ENCODE data around the gene LRRC7. TPM values are rescaled to one million over a fixed set of nuclear protein-coding genes. Genes with fewer than 3 reads are reported as not detected.

Gene LRRC7
- total and polyA plus RNA-seq, 8 donors: 3.4 to 5.9 (median 5.1) TPM; not detected in 2

DNA sequence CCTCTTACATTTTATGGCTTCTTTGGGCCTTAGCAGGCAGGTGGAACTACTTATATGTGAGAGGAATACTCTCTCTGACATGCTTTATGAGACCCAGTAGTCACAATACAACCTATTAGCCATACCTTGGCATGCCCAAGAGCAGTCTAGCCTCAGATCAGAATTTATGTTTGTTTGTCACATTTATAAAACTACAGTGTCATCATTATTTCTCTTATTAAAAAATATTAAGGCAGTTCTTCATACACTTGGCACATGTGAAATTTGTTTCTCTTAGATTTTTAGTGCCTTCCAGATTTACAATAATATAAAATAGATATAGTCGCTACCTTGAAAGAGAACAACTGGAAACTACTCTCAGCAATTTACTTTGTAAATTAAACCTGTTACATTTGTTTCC lies 519.2 kb downstream of the LRRC7 start:
- Histone ChIP-seq H3K27ac (no peak overlapping the region), H3K27me3 (no peaks in the 10 kb centered on the region), H3K9me3 (no peaks in the 10 kb centered on the region), H3K36me3 (no peaks in the 10 kb centered on the region), H3K4me1 (no peaks in the 10 kb centered on the region), H3K4me3 (no peak overlapping the region)
- DNase-seq: no peak
- TF ChIP-seq, protein P1, sequence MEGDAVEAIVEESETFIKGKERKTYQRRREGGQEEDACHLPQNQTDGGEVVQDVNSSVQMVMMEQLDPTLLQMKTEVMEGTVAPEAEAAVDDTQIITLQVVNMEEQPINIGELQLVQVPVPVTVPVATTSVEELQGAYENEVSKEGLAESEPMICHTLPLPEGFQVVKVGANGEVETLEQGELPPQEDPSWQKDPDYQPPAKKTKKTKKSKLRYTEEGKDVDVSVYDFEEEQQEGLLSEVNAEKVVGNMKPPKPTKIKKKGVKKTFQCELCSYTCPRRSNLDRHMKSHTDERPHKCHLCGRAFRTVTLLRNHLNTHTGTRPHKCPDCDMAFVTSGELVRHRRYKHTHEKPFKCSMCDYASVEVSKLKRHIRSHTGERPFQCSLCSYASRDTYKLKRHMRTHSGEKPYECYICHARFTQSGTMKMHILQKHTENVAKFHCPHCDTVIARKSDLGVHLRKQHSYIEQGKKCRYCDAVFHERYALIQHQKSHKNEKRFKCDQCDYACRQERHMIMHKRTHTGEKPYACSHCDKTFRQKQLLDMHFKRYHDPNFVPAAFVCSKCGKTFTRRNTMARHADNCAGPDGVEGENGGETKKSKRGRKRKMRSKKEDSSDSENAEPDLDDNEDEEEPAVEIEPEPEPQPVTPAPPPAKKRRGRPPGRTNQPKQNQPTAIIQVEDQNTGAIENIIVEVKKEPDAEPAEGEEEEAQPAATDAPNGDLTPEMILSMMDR (IDR thresholded peaks at IDR 0.05): no peak
- no peak for ATAC-seq
- intact Hi-C loops (cut with DNase I): no loop called here

DNA sequence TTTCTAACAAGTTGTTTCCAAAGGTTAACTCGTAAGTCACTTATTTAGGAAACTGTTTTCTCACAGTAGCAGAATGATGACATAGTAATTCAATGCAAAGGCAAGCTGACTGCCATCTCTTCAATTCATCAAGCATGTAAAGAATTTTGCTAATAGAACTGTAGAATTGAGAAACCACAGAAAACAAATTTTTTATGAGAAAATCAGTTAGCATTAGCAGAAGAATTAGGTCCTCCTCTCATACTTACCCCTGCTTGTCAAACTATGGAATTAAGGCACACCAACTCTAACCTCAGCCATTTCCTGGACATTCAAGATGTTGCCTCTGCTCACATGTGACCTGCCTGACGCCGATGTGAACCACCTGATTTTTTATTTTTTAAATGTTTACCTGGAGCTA lies 522.4 kb downstream of the LRRC7 start:
- H3K36me3 ChIP-seq: no peaks in the 10 kb centered on the region
- DNase-seq: no peak
- H3K27me3 ChIP-seq: no peaks in the 10 kb centered on the region
- TF ChIP-seq, protein P1 (IDR thresholded peaks at IDR 0.05): no peak
- no peak overlapping the region for H3K4me3 ChIP-seq
- ATAC-seq: no peak
- no peak overlapping the region for H3K27ac ChIP-seq
- intact Hi-C loops (cut with DNase I): no loop called here
- no peaks in the 10 kb centered on the region for H3K4me1 ChIP-seq
- no peaks in the 10 kb centered on the region for H3K9me3 ChIP-seq

DNA sequence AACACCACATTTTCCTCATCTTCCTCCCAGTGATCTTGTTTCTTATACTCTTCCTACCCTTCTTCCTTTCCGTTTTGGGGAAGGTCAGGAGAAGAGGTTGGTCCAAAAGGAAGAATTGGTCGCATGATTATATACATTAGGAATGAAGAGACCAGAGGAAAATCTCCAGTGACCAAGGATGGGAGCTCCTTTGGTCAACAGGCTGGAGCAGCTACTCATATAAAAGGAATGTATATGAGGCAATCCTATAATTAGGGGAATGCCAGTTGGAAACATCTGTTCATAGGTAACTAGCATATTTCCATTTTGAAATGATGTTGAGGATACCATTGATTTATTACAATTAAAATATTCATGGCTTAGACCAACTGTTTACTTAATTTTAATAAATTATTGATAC lies 523.2 kb downstream of the LRRC7 start:
- Histone ChIP-seq H3K27me3 (no peaks in the 10 kb centered on the region), H3K4me3 (no peak overlapping the region), H3K36me3 (no peaks in the 10 kb centered on the region), H3K4me1 (no peaks in the 10 kb centered on the region), H3K9me3 (no peaks in the 10 kb centered on the region), H3K27ac (no peak overlapping the region)
- intact Hi-C loops (cut with DNase I): no loop called here
- no peak for ATAC-seq
- DNase-seq: no peak
- TF ChIP-seq, protein P1 (IDR thresholded peaks at IDR 0.05): no peak

DNA sequence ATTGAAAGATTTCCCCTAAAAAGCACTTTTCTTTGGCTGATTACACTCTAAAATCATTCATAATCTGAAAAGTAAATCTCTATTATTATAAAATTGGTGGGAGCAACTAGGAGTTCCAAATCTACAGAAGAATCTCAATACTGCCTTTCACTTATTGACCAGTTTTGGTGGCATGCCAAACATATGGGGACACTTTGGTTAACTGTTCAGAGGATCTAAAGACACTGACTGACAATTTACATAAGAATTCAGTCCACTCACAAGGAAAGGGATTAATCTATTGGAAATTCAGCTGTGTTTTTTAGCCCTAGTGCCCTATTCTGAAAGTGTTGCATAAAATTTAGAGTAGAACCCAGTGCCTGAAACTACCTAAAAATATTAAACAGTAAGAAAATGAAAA lies 524.1 kb downstream of the LRRC7 start:
- no peak for ATAC-seq
- TF ChIP-seq, protein P1 (IDR thresholded peaks at IDR 0.05): no peak
- no peak overlapping the region for H3K4me3 ChIP-seq
- no peak overlapping the region for H3K27ac ChIP-seq
- no peaks in the 10 kb centered on the region for H3K36me3 ChIP-seq
- H3K4me1 ChIP-seq: no peaks in the 10 kb centered on the region
- intact Hi-C loops (cut with DNase I): no loop called here
- H3K27me3 ChIP-seq: no peaks in the 10 kb centered on the region
- DNase-seq: no peak
- no peaks in the 10 kb centered on the region for H3K9me3 ChIP-seq

DNA sequence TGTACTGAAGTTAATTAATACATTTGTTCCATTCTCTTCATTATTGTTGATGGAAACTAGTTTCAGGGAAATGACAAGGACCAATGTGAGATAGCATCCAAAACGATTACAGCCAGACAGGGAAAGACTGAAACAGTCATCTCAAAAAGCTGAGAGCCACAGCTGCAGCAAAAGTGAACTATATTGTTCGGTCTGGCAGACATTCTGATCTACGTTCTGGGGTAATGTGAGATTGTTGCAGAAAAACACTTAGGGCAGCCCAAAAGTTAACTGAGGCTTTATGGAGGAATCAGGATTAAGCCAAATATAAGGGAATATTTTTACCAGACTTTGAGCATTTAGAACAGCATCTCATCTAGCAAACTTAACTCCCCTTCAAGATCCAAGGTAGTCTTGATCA lies 524.8 kb downstream of the LRRC7 start:
- intact Hi-C loops (cut with DNase I): no loop called here

More for the DNA sequence above, 524.8 kb downstream of the LRRC7 start:
- TF ChIP-seq, protein P1 (IDR thresholded peaks at IDR 0.05): no peak
- H3K27ac ChIP-seq: no peak overlapping the region
- H3K4me1 ChIP-seq: no peaks in the 10 kb centered on the region
- no peaks in the 10 kb centered on the region for H3K36me3 ChIP-seq
- no peak for ATAC-seq
- no peak for DNase-seq
- H3K9me3 ChIP-seq: no peaks in the 10 kb centered on the region
- no peaks in the 10 kb centered on the region for H3K27me3 ChIP-seq
- no peak overlapping the region for H3K4me3 ChIP-seq

All from left lung (tissue), 10 donors.